Choroid plexus epithelial cell (primary cell): Measurements from ENCODE around the gene SIT1.

Source experiments
- DNase-seq: peaks from one replicate; pipeline ENCODE4 v3.0.0-alpha.2; 2010; ENCODE audit warnings: low read depth
- H3K4me3 ChIP-seq: 2 replicates; pipeline ENCODE4 v1.5.1; 2011; ENCODE audit warnings: low read depth, mild to moderate bottlenecking, control low read depth, low read length, moderate library complexity
- TF ChIP-seq, protein P1 (sequence below): conservative IDR thresholded peaks from 2 replicates; pipeline ENCODE4 v1.5.1; 2011; ENCODE audit warnings: low read depth, mild to moderate bottlenecking, control low read depth, inconsistent platforms, low read length, moderate library complexity

Gene SIT1

DNA sequence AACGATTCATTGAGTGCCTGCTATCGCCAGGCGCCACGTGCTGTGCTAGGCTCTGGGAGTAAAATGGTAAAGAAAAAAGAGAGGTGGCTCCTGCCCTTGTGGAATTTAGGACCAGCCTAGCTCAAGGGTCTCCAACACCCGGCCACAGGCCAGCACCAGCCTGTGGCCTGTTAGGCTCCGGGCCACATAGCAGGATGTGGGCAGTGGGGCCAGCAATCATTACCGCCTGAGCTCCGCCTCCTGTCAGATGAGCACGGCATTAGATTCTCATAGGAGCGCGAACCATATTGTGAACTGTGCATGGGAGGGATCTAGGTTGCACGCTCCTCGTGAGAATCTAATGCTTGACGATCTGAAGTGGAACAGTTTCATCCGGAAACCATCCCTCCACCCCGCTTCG is 5.6 kb upstream of the SIT1 start:
- no peak for DNase-seq
- no peak overlapping the region for H3K4me3 ChIP-seq
- TF ChIP-seq, protein P1, sequence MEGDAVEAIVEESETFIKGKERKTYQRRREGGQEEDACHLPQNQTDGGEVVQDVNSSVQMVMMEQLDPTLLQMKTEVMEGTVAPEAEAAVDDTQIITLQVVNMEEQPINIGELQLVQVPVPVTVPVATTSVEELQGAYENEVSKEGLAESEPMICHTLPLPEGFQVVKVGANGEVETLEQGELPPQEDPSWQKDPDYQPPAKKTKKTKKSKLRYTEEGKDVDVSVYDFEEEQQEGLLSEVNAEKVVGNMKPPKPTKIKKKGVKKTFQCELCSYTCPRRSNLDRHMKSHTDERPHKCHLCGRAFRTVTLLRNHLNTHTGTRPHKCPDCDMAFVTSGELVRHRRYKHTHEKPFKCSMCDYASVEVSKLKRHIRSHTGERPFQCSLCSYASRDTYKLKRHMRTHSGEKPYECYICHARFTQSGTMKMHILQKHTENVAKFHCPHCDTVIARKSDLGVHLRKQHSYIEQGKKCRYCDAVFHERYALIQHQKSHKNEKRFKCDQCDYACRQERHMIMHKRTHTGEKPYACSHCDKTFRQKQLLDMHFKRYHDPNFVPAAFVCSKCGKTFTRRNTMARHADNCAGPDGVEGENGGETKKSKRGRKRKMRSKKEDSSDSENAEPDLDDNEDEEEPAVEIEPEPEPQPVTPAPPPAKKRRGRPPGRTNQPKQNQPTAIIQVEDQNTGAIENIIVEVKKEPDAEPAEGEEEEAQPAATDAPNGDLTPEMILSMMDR = no peak

DNA sequence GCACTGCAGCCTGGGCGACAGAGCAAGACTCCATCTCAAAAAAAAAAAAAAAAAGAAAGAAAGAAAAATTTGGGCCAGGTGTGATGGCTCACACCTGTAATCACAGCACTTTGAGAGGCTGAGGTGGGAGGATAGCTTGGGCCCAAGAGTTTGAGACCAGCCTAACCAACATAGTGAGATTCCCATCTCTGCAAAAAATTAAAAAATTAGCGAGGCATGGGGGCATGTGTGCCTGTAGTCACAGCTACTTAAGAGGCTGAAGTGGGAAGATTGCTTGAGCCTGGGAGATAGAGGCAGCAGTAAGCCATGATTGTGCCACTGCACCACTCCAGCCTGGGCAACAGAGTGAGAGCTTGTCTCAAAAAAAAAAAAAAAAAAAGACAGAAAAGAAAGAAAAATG is 2.9 kb upstream of the SIT1 start:
- DNase-seq = no peak
- no peak overlapping the region for H3K4me3 ChIP-seq
- TF ChIP-seq, protein P1 = no peak

DNA sequence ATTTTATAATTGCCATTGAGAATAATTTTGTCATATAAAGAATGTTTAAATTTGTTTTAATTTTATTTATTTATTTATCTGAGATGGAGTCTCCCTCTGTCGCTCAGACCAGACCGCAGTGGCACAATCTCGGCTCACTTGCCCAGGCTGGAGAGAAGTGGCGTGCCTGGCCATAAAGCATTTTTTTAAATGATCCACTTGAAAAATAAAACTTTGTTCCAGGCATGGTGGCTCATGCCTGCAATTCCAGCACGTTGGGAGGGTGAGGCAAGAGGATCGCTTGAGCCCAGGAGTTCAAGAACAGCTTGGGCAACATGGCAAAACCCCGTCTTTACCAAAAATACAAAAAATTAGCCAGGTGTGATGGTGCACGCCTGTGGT is 2.1 kb upstream of the SIT1 start:
- DNase-seq = no peak
- H3K4me3 ChIP-seq = no peak overlapping the region
- TF ChIP-seq, protein P1 = no peak

DNA sequence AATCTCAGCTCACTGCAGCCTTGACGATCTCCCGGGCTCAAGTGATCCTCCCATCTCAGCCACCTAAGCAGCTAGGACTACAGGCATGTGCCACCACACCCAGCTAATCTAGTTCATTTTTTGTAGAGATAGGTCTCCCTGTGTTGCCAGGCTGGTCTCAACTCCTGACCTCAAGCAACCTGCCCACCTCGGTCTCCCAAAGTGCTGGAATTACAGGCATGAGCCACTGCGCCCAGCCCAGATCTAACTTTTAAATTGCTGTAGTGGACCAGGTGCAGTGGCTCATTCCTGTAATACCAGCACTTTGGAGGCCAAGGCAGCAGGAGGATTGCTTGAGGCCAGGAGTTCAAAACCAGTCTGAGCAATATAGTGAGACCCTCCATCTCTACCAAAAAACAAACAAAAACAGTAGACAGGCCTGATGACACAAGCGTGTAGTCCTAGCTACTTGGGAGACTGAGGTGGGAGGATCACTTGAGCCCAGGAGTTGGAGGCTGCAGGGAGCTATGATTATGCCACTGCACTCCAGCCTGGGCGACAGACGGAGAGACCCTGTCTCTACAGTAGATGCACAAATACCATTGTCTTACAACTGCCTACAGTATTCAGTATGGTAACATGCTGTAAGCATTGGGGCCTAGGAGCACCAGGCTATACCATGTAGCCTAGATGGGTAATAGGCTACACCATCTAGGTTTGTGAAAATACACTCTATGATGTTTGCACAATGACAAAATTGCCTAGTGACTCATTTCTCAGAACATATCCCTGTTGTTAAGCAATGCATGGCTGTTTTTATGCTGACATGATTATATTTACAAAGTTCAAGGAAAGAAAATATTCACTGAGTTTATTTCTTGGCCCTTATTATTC is 1.5 kb upstream of the SIT1 start:
- DNase-seq = peak; percentile 73
- no peak overlapping the region for H3K4me3 ChIP-seq
- TF ChIP-seq, protein P1 = no peak

DNA sequence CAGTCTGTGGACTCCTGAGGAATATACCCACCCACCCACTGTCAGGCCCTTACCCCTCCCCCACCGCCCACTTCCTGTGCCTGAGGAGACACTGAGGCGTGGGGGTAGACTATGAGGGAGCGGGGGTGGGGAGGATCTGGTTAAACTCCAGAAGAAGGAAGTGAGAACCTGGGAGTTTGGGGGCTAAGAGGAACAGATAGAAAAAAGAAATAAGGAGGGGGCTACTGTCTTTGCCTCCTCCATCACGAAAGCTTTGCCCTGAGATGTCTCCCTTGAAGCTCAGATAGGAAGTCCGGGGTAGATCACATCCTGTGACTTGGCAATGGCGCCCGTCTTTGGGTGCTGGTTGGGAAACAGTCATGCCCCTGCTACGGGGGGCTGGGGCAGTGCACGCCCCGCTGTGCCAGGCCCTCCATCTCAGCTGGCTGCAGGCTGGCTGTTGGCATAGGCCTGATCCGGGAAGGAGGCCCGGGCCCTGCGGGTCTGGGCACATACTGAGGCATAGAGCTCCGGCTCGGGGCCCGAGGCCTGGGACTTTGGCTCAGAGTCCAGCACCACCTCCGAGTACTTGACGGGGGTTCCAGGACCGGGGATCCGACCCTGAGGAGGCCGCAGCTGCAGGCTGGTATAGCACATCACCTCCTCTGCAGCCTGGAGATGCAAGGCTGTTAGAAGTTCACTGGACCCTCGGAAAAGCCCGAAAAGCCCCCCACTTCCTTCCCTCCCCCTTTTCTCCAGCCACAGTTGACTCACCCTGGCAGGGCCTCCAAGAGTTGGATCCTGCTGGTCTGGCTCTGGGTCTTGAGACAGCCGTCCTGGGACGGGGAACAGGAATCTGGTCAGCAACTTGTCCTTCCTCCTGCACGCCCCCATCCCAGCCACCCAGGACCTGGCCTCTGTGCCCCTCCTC is 1.0 kb downstream of the SIT1 start:
- DNase-seq = no peak
- H3K4me3 ChIP-seq = no peak overlapping the region
- TF ChIP-seq, protein P1 = no peak

DNA sequence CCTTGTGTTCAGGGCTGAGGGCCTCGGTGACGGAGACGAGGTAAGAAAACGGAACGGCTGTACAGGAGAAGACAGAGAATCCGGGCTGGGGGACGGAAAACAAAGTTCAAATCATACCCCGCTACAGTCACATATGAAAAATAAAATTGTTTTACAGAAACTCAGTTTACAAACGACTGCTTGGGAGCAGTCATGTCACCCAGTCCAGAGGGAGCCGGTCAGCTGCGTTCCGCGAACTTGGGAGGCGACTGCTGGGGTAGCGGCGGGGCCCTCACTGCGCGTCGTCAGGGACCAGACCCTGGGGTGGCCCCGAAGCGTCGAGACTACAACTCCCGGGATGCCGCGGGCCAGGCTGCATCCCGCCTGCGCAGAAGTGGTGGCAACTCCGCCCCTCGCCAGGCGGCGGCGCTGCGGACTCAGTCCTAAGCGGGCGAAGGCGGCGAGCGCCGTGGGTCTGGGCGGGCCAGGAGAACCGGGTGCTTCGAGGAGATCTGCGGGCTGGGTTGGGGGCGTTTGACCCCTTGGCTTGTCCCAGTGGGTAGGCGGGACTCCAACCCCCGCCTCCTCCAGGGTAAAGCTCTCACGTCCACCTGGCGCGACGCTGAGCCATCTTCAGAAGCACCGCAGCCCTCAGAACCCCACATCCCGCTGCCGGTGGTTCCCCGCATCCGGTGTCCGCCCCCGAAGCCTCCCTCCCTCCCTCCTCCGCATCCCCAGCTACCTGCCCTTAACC is 4.0 kb downstream of the SIT1 start:
- TF ChIP-seq, protein P1 = peak; percentile 80
- H3K4me3 ChIP-seq = peak overlapping the region; percentile 79
- peak; percentile 90 for DNase-seq
